Measurements from ENCODE around the gene DUOXA2. TPM values are rescaled to one million over a fixed set of nuclear protein-coding genes. Genes with fewer than 3 reads are reported as not detected.

Gene DUOXA2
- total and polyA plus RNA-seq, 5 donors: 0.05 TPM; not detected in 4

DNA sequence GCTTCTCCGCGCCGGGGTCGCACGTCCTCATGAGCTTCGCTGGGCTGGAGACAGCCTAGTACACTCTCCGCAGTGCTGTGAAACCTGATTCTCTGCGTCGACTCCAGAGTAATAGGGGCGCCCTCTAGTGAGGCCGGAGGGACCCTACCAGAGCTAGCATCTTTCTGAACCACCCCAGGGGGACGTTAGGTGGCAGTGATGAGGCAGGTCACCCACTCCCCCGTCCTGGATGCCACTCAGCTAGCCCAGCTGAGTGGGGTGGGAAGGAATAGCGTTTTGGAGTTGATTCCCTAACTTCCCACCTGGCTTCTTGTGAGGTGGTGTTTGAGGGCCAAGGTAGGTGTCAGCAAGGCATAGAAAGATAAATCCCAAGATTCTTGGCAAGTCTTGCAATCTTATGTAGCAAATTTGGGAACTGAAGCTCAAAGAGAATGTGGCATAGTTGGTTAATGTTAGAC is 4.0 kb downstream of the DUOXA2 start:
- no peak overlapping the region for H3K4me3 ChIP-seq (ENCODE audit: low read length)
- no peaks in the 10 kb centered on the region for H3K4me1 ChIP-seq (ENCODE audit: control insufficient read depth, insufficient read depth, low read length)
- H3K27ac ChIP-seq (ENCODE audit: low read length): no peak overlapping the region
- H3K27me3 ChIP-seq (ENCODE audit: control insufficient read depth, insufficient read depth): no peaks in the 10 kb centered on the region
- under 1% methylated on average over 14 of the region's 14 CpGs for WGBS
- peak; percentile 94 to 96 for ATAC-seq
- DNase-seq: peak; percentile 87 to 94 (median 90)
- intact Hi-C loops (cut with DNase I): loop anchor here in 2 of 4 donors (10.0 kb wide), 2 partner anchors 83 to 143 kb away; no protein-coding TSS in a partner anchor
- no peaks in the 10 kb centered on the region for H3K9me3 ChIP-seq (ENCODE audit: control insufficient read depth, low read length)

- DNase-seq (peak in 1 of 3 donors; percentile 27), ATAC-seq (no peak)
- 89% methylated on average over 5 of the region's 5 CpGs for WGBS
- intact Hi-C loops (cut with DNase I): loop anchor here in 2 of 4 donors (10.0 kb wide), 2 partner anchors 84 to 144 kb away; no protein-coding TSS in a partner anchor
- H3K4me1 ChIP-seq (ENCODE audit: control insufficient read depth, insufficient read depth, low read length): no peaks in the 10 kb centered on the region
- H3K27ac ChIP-seq (ENCODE audit: low read length): no peak overlapping the region
- H3K4me3 ChIP-seq (ENCODE audit: low read length): no peak overlapping the region
- no peaks in the 10 kb centered on the region for H3K9me3 ChIP-seq (ENCODE audit: control insufficient read depth, low read length)
- no peaks in the 10 kb centered on the region for H3K27me3 ChIP-seq (ENCODE audit: control insufficient read depth, insufficient read depth)
These were observed 4.9 kb downstream of the DUOXA2 start for GRCh38 chr15:45118996-45119395.

DNA sequence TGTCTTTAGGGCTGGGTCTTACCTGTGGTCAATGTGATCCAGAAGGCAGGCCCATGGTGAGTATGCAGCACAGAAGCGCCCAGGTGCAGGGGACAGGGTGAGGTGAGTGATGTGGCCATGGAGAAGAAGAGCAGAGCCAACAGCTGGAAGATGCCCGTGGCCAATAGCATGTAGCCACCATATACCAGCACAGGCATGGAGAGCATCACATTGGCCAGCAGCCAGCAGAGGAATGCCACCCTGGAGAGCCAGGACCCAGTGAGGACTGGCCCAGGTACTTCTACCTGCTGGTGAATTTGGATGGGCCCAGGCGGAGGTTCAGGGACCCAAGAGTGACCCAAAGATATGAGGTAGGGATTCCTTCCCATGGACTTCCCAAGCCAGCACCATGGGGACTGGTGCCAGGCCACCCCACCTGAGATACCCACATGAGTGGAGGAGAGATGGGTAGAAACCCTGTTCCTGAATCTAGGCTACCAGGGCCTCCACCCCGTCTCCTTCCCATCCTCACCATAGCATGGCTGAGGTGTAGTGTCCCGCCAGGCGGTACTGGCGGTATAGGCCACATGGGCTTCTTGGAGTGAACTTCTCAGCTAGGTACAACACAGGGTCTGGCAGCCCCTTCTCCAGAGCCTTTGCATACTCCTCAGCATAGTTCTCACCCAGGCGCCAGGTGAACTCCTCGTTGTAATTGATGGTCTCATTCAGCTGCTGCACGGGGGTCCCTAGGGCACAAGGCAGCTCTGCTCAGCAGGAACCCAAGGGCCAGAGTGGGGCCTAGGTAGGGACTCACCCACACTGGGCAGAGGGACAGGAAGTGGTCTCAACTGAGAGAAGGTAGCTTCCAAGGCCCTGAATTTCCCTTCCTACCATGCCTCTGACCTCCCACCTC is 6.2 kb downstream of the DUOXA2 start:
- Histone ChIP-seq H3K27me3 (ENCODE audit: control insufficient read depth, insufficient read depth) (no peaks in the 10 kb centered on the region), H3K9me3 (ENCODE audit: control insufficient read depth, low read length) (no peaks in the 10 kb centered on the region), H3K4me1 (ENCODE audit: control insufficient read depth, insufficient read depth, low read length) (no peaks in the 10 kb centered on the region), H3K4me3 (ENCODE audit: low read length) (no peak overlapping the region), H3K27ac (ENCODE audit: low read length) (no peak overlapping the region)
- 94% methylated on average over 10 of the region's 10 CpGs for WGBS
- no peak for ATAC-seq
- no peak for DNase-seq
- intact Hi-C loops (cut with DNase I): no loop called here

- Histone ChIP-seq H3K9me3 (ENCODE audit: control insufficient read depth, low read length) (no peaks in the 10 kb centered on the region), H3K4me3 (ENCODE audit: low read length) (no peak overlapping the region), H3K27ac (ENCODE audit: low read length) (no peak overlapping the region), H3K4me1 (ENCODE audit: control insufficient read depth, insufficient read depth, low read length) (no peaks in the 10 kb centered on the region), H3K27me3 (ENCODE audit: control insufficient read depth, insufficient read depth) (no peaks in the 10 kb centered on the region)
- ATAC-seq: no peak
- DNase-seq: no peak
- intact Hi-C loops (cut with DNase I): no loop called here
- 93% methylated on average over 3 of the region's 3 CpGs for WGBS
These were observed 6.9 kb downstream of the DUOXA2 start for GRCh38 chr15:45121020-45121419.

DNA sequence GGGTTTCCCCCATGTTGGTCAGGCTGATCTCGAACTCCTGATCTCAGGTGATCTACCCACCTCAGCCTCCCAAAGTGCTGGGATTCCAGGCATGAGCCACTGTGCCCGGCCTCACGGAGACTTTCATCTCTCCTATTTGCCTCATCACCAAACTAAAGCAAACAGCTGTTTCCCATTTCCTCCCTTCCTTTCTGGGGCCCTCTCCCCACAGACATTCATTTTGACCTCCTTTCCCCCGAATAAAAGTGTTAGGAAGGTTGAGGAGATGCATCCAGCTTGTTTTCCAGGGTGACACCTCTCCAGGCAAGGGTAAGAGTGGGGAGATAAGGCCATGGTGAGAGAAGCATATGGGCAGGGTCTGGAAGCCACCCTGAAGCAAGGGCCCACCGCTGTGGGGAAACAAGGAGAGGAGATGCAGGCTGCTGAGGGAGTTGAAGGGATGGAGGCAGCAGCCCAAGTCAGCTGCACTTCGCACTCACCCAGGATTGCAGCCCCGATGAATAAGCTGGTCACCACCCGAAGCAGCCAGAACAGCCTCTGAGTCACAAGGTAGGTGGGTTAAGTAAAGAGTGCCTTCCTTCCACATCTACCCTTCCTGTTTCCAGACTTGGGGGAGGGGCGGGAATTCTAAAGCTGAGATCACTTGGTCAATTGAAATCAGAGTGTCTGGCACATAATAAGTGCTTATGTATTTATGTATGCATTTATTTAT is 7.7 kb downstream of the DUOXA2 start:
- no peak overlapping the region for H3K27ac ChIP-seq (ENCODE audit: low read length)
- H3K4me1 ChIP-seq (ENCODE audit: control insufficient read depth, insufficient read depth, low read length): no peaks in the 10 kb centered on the region
- no peaks in the 10 kb centered on the region for H3K9me3 ChIP-seq (ENCODE audit: control insufficient read depth, low read length)
- DNase-seq (no peak), ATAC-seq (no peak)
- intact Hi-C loops (cut with DNase I): no loop called here
- 57% methylated on average over 9 of the region's 9 CpGs for WGBS
- no peak overlapping the region for H3K4me3 ChIP-seq (ENCODE audit: low read length)
- H3K27me3 ChIP-seq (ENCODE audit: control insufficient read depth, insufficient read depth): no peaks in the 10 kb centered on the region

DNA sequence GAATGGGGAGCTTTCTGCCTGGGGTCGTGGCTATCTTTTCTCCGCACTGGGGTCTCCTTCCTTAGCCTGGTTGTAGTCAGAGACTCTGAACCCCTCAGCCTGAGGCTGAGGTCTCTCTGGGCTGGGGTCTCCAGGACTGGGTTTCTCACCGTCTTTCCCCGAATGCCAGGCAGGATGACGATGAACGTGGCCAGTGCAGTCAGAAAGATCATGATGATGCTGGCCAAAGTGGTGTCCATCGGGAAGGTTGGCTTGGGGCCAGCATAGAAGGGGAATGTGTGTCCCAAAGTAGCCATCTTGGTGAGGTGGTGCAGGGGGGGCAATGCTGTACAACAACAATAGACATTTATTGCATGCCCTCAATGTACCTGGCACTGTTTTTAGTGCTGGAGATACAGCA is 8.6 kb downstream of the DUOXA2 start:
- H3K4me3 ChIP-seq (ENCODE audit: low read length): no peak overlapping the region
- no peaks in the 10 kb centered on the region for H3K4me1 ChIP-seq (ENCODE audit: control insufficient read depth, insufficient read depth, low read length)
- ATAC-seq: no peak
- no peak overlapping the region for H3K27ac ChIP-seq (ENCODE audit: low read length)
- H3K27me3 ChIP-seq (ENCODE audit: control insufficient read depth, insufficient read depth): no peaks in the 10 kb centered on the region
- intact Hi-C loops (cut with DNase I): no loop called here
- DNase-seq: no peak
- WGBS: 82% methylated on average over 7 of the region's 7 CpGs
- no peaks in the 10 kb centered on the region for H3K9me3 ChIP-seq (ENCODE audit: control insufficient read depth, low read length)

DNA sequence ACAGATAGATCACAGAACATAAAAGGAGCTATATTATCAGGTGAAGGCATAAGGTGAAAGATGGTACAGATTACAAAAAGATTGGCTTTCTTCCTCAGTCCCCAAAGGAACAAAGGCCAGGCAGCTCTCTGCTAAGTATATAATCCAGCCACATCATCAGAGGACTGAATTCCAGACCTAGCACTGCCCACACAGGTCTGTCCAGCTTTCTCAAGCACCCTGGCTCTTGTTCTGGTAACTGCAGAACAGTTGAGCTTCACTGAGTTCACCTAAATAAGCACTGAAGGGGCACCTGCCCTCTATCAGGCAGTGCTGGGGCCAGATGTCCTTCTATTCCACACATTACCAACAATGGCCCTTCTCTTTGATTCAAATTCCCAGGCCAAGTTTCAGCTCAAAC is 9.3 kb downstream of the DUOXA2 start:
- no peaks in the 10 kb centered on the region for H3K4me1 ChIP-seq (ENCODE audit: control insufficient read depth, insufficient read depth, low read length)
- ATAC-seq (no peak), DNase-seq (no peak)
- no peaks in the 10 kb centered on the region for H3K9me3 ChIP-seq (ENCODE audit: control insufficient read depth, low read length)
- intact Hi-C loops (cut with DNase I): no loop called here
- H3K4me3 ChIP-seq (ENCODE audit: low read length): no peak overlapping the region
- no peaks in the 10 kb centered on the region for H3K27me3 ChIP-seq (ENCODE audit: control insufficient read depth, insufficient read depth)
- H3K27ac ChIP-seq (ENCODE audit: low read length): no peak overlapping the region

DNA sequence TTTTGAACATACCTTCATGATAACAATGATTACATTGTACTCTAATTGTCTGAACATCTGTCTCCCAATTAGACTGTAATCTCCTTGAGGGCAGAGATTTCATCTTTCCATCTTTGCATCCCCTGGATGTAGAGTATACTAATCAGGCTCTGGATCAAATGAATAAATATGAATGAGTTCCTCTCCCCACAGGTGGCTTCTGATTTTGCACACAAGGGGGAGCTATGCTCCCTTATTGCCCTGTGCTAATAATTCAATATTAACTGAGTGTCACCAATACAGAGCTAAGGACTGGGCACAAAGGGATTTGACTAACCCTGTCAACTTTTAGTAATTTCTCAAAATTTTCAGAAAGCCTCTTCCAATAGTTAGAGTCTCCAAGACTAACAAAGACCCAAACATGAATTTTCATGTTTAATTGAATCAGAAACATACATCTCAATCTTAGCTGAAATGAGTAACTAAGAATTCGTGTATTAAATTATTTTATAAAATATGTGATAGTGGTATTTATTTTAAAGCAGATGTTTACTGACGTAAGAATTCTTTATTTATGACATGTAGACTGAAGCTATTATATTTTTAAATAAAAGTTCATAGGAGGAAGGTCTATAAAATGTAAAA is 12.5 kb downstream of the DUOXA2 start:
- intact Hi-C loops (cut with DNase I): no loop called here
- no peak overlapping the region for H3K4me3 ChIP-seq (ENCODE audit: low read length)
- 67% methylated on average over 2 of the region's 2 CpGs for WGBS
- H3K27ac ChIP-seq (ENCODE audit: low read length): no peak overlapping the region
- no peaks in the 10 kb centered on the region for H3K4me1 ChIP-seq (ENCODE audit: control insufficient read depth, insufficient read depth, low read length)
- H3K9me3 ChIP-seq (ENCODE audit: control insufficient read depth, low read length): no peaks in the 10 kb centered on the region
- no peaks in the 10 kb centered on the region for H3K27me3 ChIP-seq (ENCODE audit: control insufficient read depth, insufficient read depth)
- ATAC-seq (no peak), DNase-seq (no peak)

GRCh38 chr15:45128971-45129639 is 15.0 kb downstream of the DUOXA2 start:
- peak overlapping the region; percentile 43 for H3K4me3 ChIP-seq (ENCODE audit: low read length)
- peak; percentile 41 to 43 for ATAC-seq
- H3K4me1 ChIP-seq (ENCODE audit: control insufficient read depth, insufficient read depth, low read length): no peaks in the 10 kb centered on the region
- no peak for DNase-seq
- no peaks in the 10 kb centered on the region for H3K9me3 ChIP-seq (ENCODE audit: control insufficient read depth, low read length)
- H3K27ac ChIP-seq (ENCODE audit: low read length): no peak overlapping the region
- H3K27me3 ChIP-seq (ENCODE audit: control insufficient read depth, insufficient read depth): no peaks in the 10 kb centered on the region
- 5% methylated on average over 47 of the region's 47 CpGs for WGBS
- intact Hi-C loops (cut with DNase I): no loop called here

- Histone ChIP-seq H3K27ac (ENCODE audit: low read length) (no peak within 1 kb of the TSS), H3K4me1 (ENCODE audit: control insufficient read depth, insufficient read depth, low read length) (no peaks in the 10 kb centered on the region), H3K27me3 (ENCODE audit: control insufficient read depth, insufficient read depth) (no peaks in the 10 kb centered on the region), H3K9me3 (ENCODE audit: control insufficient read depth, low read length) (no peaks in the 10 kb centered on the region), H3K4me3 (ENCODE audit: low read length) (peak within 1 kb of the TSS; percentile 43)
- 3% methylated on average over 46 of the region's 46 CpGs for WGBS
- peak; percentile 89 to 91 for ATAC-seq
- peak; percentile 65 to 88 (median 85) for DNase-seq
- intact Hi-C loops (cut with DNase I): no loop called here
These were observed 15.6 kb downstream of the DUOXA2 start, which contains the start of the genes DUOX1 and DUOXA1 for GRCh38 chr15:45129651-45130129. Gene DUOX1 (plus strand): TSS chr15:45129994. CDS start chr15:45131967, 1,973 bp downstream. Gene DUOXA1 (minus strand): TSS chr15:45129879. CDS start chr15:45123014, 6,865 bp downstream.
